HL-60/S4 treated with phorbol 12-myristate 13-acetate at 8.2 ng/mL for 4 days and 3 days (cell line): ENCODE results near the gene MAP3K7CL.

Source experiments
- in situ Hi-C: fragments of 300-500 bp; cut with MboI; formaldehyde crosslinking; loops from 2 replicates; pipeline ENCODE4 v1.15.0; 2022; ENCODE audit warnings: low sequenced_read_pairs

Gene MAP3K7CL

DNA sequence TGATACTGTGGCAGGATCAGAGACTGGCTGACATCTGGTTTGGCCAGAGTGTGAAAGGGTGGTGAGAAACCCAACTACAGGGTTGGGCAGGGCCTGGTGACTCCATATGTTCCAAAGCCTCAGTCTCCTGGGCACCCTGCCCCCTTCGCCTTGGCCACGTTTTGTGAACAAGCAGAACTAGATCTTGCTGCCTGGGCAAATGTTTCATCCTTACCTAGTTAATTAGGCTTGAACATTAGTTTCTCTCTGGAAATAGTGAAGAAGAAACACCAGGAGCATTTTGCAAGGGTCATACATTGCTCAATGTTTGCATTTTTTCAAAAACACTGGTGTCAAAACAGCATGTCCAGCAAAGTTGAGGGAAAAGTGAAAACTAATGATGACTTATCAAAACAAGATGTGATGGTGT lies 60.5 kb downstream of the MAP3K7CL start:
- in situ Hi-C loops = no loop called here

DNA sequence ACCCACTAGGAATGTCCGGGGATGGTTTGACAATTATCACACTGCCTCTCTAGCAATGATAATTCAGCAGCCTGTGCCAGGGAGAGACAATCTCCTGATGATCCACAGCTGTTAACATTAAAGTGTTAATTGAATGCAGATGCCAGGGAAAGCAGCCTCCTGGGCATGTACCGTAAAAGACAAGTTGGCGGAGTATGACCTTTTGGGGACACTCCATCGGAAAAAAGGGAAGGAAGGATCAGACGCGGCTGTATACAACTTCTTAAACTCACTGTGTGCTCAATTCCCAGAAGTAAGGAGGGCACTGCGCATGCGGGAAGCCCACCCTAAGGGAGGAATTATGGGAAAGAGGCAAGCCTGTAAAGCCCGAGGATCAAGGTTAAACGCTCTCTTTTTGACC lies 62.6 kb downstream of the MAP3K7CL start:
- in situ Hi-C loops = no loop called here

DNA sequence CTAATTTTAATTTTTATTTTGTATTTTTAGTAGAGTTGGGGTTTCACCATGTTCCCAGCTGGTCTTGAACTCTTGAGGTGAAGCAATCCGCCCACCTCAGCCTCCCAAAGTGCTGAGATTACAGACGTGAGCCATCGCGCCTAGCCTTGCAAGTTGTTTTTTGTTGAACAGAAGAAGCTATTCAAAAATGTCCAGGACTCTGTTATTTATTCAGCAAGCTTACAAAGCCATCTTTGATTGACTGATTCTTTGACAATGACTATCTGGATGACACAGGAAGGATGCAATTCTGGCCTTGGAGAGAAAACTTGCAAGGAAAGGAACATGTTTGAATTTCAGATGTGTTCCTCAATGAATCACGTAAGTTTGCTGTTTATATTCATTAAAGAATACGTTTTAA lies 63.5 kb downstream of the MAP3K7CL start:
- in situ Hi-C loops = no loop called here

DNA sequence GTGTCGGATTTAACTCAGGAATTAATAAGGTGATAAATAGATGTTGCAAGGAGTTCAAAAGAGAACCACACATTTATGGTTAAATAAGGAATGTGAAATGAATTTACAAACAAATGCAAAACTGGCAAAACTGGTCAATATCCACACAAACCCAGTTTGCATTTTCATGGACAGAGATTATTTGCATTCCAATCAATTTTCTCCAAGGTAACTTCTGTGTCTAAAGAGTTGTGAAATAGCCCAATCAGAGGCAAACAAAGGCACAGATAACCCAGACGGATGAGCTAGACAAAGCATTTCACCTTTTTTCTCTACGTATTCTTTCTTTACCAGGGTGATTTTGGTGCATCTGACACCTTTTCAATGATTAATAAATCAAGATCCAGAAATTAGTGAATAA lies 63.9 kb downstream of the MAP3K7CL start:
- in situ Hi-C loops = no loop called here

DNA sequence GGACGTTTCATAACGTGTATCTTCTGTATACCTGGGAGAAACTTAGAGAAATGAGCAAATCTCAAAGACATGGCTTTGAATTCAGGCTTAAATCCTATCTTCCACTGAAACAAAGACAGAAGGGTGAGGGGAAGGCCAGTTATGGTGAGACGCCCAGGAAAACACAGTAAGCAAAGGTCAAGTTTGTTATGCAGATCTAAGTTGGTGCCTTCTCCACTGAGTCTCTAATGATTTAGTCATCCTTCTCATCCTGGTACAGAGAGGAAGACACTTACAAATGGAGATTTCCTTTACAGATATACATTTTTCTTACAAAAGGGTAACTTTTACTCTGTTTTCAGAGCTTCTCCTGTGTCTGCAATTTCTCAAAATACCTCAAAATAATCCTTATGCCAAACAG lies 64.4 kb downstream of the MAP3K7CL start:
- in situ Hi-C loops = no loop called here

DNA sequence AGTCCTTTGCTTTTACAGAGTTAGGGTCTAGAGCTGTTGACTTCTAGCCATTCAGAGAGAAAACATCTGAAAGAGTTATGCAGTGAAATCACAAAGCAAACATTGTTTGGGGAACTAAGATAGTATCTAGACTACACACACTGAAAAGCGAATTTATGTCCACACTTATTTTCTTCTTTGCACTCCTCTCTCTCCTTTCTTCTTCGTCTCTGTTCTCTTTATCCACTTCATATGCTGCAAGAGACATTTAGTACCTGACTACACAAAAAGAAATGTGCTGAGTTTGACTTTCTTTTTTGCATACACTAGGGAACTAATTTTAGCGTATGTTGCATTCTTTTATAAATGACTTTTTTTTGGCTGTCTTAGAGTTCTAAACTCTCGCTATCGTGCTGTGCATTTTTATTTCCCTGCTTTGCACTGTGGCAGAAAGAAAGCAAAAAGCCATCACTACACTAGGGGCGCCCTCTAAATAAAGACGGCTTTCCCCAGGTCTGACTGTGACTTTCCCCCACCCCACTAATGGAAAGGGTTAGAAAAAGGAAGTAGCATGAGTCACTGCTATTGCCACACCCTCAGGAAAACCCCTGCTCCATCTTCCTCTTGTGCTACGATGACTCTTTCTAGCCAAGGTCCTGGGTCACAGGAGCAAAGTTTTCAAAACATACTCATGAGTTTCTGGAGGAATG lies 65.7 kb downstream of the MAP3K7CL start:
- in situ Hi-C loops = no loop called here

DNA sequence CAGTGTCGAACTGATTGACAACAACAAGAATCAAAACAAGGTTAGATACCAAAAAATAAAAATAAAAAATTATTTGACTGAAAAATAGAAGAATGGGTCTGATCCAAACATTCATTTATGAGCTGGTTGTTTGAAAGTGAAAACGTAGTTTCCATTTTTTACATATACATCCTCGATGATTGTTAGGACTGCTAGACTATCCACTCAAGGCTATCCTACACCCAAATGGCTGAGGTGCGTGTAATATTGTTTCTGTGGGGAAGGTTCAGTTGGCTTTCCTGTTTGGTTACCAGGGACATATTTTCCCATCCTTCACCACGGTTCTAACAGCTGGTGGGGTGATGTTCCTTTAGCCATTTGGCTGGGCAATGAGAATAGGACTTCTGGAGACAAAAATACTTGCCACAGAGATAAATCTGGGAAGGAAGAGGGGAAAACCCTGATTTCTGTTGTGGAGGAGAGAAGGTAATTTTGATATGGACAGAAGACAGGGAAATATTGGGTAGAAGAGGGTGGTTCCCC lies 66.3 kb downstream of the MAP3K7CL start:
- in situ Hi-C loops = no loop called here

DNA sequence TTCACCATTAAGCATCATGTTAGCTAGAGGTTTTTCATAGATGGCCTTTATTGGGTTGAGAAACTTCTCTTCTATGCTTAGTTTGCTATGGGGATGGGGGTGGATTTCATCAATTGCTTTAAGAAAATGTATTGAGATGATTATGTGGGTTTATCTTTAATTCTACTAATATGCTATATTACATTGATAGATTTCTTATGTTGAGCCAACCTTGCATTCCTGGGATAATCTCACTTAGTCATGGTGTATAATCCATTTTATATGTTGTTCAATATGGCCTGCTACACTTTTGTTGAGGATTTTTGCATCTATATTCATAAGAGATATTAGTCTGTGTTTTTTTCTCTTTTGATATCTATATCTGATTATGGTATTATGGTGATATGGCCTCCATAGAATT lies 70.7 kb downstream of the MAP3K7CL start:
- in situ Hi-C loops = no loop called here

DNA sequence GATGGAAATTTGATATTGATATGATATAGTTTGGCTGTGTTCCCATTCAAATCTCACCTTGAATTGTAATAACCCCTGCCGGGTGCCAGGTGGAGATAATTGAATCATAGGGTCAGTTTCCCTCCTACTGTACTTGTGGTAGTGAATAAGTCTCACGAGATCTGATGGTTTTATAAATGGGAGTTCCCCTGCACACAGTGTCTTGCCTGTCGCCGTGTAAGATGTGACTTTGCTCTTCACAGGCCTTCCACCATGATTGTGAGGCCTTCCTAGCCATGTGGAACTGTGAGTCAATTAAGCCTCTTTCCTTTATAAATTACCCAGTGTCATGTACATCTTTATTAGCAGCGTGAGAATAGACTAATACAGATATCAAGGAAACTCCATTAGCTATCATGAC lies 74.6 kb downstream of the MAP3K7CL start:
- in situ Hi-C loops = no loop called here

DNA sequence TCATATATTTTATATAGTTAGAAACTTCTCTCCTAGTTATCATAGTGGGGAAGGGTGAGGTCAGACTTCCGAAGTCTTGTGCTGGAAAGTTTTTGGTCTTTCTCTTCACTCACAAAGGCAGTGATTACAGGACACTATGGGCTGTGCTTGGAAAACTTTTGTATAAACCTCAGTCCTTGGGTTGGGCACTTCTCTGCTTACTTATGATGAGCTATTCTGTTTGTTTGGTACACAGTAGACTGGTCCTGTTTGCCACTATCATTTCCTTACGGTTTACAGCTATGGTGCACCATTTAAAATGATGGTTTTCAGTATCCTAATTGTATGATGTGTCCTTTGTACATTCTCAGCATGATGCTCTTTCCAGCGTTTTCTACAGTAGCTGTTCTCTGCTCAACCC lies 75.5 kb downstream of the MAP3K7CL start:
- in situ Hi-C loops = no loop called here

DNA sequence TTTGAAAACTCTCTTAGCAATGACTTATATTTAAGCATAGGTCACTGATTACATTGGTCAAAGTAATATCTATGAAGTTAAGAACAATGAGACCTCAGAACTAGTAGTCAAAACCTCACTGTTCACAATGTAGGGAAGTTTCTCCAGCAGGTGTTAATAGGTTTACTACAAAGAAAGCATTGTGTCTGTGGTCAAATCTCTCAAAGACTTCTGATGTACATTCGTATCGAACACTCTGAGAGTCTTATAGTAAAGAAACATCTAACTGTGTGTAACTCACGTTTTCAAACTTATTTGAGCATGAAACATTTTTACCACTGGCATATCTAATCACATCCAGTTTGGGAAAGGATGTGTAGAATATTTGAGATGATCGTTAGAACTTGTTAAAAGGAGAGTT lies 76.0 kb downstream of the MAP3K7CL start:
- in situ Hi-C loops = no loop called here

DNA sequence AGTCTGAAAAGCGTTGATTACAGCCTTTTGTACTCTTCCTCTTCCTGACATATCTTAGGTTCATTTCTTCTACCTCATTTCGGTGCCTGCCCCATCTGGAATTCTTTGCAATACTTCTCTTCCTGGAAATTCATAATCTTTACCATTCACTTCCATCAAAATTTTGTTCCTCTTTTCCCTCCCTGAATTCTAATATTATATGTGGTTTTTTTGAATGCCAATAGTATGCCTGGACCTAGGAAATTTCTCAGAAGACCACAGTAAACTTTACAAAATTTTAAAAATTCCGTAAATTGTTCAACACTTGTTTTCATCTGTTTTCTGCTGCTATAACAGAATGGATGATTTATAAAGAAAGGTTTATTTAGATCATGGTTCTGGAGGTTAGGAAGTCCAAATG lies 76.8 kb downstream of the MAP3K7CL start:
- in situ Hi-C loops = no loop called here

DNA sequence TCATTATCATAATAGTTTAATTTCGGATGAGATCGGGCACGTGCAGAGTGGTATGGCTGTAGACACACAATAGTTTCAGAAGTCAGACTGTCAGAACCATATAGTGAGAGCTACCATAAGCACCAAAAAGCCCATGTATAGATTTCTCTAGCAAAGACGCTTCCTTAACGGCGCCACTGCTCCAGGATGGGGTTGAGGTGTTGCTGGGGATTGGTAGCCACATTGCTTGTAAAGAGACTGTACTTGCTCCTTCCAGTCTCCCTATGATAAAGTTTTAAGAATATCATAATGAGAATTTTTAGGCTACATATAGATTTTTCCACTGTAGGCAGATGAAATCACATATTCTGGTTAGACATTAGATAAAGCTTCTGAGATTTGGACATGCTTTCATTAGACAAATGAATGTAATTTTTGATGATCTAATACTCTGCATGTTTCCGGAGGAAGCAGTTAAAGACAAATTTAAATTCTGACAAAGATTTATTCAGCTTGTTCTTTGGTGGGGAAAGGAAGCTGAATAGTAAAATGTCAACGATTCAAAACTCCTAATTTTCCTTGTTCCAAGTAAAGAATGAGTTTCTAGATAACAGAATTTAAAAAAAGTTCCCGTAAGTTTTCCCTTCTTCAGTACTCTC lies 77.7 kb downstream of the MAP3K7CL start:
- in situ Hi-C loops = no loop called here

DNA sequence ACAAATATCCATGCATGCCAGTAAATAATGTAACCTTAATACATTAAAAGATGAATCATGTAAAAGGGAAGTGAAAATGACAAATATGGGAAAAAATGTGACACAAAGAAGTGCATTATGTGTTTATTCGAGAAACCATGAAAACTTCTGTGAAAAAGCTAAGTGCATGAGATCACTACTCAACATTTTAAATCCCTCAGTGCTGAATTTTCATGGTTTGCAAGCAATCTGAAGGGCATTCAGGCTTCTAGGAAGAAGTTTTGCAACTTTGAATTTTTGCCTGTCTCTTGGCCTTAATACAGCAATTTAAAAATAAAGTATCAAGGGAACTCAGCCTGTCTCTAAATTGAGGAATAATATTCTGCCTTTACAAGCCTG lies 78.2 kb downstream of the MAP3K7CL start:
- in situ Hi-C loops = no loop called here

DNA sequence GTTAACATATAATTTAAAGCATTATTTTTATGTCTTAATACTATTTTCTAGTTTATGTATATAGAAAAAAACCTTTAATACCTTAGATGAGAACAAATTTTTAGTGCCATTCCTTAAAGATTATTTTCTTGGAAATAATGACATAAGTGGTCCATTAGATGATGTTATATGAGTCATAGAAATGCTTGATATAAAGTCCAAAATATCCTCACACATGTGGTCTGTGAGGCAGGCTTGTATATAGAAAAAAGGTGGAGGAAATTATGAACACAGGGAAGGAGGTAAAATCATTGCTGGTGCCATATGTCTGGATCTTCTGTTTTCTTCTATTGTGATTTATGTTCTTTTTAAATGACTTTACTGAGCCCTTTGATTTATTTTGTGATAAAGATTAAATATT lies 79.3 kb downstream of the MAP3K7CL start:
- in situ Hi-C loops = no loop called here

DNA sequence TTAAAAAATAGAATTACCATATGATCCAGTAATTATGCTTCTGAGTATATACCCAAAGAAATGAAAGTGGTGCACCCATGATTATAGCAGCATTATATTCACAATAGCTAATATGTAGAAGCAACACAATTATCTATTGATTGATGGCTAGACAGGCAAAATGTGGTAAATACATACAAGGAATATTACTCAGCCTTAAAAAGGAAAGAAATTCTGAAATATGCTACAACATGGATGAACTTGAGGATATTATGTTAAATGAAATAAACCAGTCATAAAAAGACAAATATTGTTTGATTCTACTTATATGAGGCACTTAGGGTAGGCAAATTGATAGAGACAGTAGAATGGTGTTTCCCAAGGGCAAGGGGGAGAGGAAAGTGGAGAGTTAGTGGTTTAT lies 80.8 kb downstream of the MAP3K7CL start:
- in situ Hi-C loops = no loop called here

DNA sequence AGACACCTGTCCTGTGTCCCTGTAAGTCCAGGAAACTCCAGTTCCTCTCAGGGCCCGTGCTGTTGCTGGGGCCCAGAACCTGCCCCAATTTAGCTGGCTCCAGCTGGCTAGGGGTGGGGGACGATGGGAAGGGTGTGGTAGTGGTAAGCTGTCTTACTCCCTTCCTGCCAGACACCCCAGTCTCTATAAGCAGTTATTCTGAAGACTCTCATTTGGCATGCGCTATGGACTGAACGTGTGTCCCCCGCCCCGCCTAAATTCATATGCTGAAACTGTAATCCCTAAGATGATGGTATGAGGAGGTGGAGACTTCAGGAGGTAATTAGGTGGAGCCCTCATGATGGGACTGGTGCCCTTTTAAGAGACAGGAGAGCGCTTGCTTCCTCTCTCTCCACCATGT lies 82.0 kb downstream of the MAP3K7CL start:
- in situ Hi-C loops = no loop called here

DNA sequence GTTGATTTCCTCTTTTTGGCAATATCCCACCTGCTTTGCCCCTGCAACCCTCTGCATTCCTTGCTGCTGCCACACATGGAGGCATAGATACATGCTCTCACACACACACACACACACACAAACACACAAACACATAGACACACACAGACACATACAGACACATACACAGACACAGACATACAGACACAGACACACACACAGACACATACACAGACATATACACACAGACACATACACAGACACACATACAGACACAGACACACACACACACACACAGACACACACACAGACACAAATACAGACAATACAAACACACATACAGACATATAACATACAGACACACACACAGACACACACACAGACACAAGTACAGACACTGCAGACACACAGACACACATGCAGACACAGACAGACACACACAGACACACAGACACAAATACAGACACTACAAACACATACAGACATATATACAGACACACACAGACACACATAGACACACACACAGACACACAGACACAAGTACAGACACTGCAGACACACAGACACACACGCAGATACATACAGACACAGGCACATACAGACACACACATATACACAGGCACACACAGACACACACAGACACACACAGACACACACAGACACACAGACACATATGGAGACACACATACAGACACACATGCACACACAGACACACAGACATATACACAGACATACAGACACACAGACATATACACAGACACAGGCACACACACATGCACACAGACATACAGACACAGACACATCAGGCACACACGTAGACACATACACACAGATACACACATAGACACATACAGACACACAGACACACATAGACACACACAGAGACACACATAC lies 83.3 kb downstream of the MAP3K7CL start:
- in situ Hi-C loops = no loop called here

DNA sequence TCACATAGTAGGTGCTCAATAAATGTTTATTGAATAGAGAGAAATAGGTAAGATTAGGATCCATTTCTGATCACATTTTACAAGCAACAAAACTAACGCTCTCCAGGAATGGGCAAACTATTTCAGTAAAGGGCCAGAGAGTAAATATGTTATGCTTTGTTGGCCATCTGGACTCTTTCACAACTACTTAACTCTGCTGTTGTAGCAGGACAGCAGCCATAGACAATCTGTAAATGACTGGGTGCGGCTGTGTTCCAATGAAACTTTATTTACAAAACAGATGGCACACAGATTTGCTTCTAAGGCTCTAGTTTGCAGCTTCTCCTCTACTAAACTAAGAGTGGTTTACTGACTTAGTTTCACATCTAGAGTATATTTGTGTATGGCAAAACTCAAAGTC lies 85.3 kb downstream of the MAP3K7CL start:
- in situ Hi-C loops = no loop called here

DNA sequence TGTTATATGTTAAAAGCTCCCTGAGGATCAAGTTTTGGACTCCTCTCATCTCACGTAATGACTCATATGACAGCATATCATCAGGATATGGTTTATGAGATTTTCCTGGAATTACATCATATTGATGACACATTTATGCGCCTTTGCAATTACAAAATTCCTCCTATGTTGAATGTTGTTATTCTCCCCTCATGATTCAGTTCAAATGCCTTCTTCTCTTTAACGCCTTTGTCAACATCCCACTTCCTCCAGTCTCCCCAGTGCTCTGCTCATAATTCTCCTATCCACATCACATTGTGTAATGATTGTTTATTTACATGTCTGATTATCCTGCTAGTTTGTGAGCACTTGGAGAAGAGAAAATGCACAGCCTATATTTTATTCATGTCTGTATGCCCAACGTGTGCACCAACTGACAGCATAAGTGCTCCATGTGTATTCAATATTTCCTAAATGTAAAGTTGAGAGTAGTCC lies 87.4 kb downstream of the MAP3K7CL start:
- in situ Hi-C loops = no loop called here

DNA sequence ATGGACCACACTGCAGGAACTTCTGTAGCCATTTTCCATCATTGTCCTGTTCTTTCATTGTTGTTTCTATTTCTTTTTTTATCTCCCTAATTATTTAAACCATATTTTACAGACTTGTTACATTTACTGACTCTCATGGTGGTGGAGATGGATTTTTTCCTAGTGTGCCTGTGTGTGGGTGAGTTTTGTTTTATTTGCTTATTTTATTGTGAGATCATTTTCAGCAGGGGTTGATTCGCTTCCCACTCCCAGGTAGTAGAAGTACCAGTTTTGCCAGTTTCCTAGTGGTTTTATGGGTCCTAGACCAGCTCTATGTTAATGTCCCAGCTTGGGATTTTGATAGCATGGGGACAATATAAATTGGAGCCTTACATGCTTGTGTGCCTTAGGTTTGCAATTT lies 88.3 kb downstream of the MAP3K7CL start:
- in situ Hi-C loops = no loop called here
